HL-60/S4 treated with retinoic acid at 250 ng/mL for 4 days and 3 days (cell line): ENCODE results near the gene DGCR2.

Experiments
- in situ Hi-C: fragments of 300-500 bp; cut with MboI; formaldehyde crosslinking; loops from 2 replicates; pipeline ENCODE4 v1.7.0; 2022; ENCODE audit warnings: low sequenced_read_pairs

Gene DGCR2

DNA sequence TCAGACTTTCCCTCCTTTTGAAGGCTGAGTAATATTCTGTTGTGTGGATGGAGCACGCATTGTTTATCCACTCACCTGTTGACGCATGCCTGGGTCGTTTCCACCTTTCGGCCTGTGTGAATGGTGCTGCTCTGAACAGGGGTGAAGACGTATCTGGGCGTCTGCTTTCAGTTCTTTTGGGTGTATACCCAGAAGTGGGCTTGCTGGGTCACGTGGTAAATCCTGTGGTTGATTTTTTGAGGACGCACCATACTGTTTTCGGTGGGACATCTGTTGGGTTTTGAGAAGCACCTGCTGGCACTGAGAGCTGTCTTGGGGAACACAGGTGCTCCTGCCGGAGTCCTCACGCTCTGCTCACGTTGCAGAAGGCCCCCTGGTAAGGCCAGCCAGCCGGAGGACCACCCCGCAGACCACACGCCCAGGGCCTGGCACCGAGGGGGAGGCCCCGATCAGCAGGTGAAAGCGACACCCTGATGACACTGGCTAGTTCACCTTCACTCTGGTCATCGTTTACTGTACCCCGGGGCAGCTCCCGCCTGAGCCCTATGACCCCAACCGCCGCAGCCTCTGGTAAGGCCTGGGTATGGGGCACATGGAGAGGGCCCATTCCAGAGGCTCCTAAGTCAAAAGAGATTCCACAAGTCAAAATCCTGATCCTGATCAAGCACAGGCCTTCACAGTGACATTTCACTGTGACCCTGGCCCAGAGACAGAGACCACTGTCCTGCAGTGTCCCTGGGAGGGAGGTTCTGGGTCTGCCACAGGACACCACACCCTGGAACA, 131.7 kb downstream of the DGCR2 start:
- in situ Hi-C loops, result loop anchor here (25.0 kb wide), 1 partner anchor 647 kb away; no protein-coding TSS in a partner anchor

DNA sequence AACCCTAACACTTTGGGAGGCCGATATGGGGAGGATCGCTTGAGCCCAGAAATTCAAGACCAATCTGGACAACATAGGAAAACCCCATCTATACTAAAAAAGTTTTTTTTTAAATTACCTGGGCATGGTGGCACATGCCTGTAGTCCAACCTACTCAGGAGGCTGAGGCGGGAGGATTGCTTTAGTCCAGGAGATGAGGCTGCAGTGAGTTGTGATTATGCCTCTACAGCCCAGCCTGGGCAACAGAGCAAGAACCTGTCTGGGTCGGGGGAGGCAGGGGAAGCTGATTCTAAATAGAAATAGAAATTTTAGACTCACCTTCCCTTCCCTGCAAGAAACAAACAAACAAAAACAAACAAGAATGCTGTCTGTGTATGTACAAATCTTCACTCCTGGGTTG, 133.3 kb downstream of the DGCR2 start:
- in situ Hi-C loops, result loop anchor here (25.0 kb wide), 1 partner anchor 648 kb away; no protein-coding TSS in a partner anchor

DNA sequence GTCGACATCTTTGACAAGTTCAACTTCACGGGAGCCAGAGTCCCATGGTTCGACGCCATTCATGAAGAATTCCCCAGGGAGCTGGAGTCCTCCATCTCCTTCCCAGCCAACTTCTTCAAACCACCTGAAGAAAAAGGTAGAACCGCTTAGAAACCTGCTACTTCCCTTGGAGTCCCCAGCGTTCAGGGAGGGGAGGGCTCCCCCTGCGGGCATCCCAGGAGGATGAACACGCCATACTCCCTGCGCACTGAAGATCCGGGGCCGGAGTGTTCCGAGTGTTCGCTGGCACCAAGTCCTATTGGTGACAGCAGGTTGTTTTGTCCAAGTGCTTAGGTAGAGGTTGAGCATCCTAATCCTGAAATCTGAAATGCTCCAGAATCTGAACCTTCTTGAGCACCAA, 134.4 kb downstream of the DGCR2 start:
- in situ Hi-C loops, result loop anchor here (25.0 kb wide), 1 partner anchor 650 kb away; no protein-coding TSS in a partner anchor

DNA sequence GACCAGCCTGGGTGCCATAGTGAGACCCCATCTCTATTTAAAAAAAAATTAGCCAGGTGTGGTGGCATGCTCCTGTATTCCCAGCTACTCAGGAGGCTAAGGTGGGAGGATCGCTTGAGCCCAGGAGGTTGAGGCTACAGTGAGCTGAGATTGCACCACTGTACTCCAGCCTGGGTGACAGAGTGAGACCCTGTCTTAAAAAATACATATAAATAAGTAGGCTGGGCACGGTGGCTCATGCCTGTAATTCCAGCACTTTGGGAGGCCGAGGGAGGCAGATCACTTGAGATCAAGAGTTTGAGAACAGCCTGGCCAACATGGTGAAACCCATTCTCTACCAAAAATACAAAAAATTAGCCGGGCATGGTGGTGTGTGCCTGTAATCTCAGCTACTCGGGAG, 135.1 kb downstream of the DGCR2 start:
- in situ Hi-C loops, result loop anchor here (25.0 kb wide), 1 partner anchor 650 kb away; no protein-coding TSS in a partner anchor
